ENCODE measurements around the gene NANOG. TPM values are rescaled to one million over a fixed set of nuclear protein-coding genes. Genes with fewer than 3 reads are reported as not detected.
"Not testable (repeated sequence)": the region's sequence is repeated elsewhere in the genome, so short reads cannot be mapped to it uniquely, and the experiment has no call there.

Gene NANOG
- total RNA-seq, 1 donor from 2014 or later, result not detected

DNA sequence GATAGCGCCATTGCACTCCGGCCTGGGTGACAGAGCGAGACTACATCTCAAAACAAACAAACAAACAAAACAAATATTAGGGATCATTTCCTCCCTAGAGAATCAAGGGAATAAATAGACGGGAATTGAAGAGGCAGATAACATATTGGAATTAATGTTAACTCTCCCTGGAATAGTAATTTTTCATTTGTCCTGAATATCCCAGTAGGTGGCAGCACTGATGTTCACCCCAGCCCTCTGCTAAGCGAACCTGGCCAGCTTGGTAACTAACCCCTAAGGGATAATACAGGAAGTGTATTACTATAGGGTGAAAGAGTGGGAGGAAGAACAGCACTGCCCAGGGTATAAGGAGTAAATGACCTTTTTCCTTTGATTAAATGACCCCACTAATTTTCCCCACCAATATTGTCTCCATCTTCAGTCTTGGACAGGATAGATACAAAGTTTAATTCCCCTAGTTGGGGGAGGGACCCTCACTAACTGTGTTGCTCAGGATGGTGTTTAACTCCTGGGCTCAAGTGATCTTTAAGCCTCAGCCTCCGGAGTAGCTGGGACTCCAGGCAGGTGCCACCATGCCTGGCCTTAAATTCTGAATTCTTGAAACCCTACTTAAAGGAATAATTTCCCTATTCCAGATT, 43.0 kb downstream of the NANOG start:
- no peaks in the 10 kb centered on the region for H3K27me3 Mint-ChIP-seq (ENCODE audit: low read depth)
- no peaks in the 10 kb centered on the region for H3K4me1 Mint-ChIP-seq (ENCODE audit: low read depth)
- no peak overlapping the region for H3K4me3 Mint-ChIP-seq (ENCODE audit: unreplicated experiment)
- H3K27ac Mint-ChIP-seq (ENCODE audit: unreplicated experiment), result no peak overlapping the region
- DNase-seq (ENCODE audit: low spot score), result no peak
- no peaks in the 10 kb centered on the region for H3K9me3 Mint-ChIP-seq (ENCODE audit: low read depth)
- no peaks in the 10 kb centered on the region for H3K36me3 Mint-ChIP-seq (ENCODE audit: low read depth)
- TF ChIP-seq, protein P1, sequence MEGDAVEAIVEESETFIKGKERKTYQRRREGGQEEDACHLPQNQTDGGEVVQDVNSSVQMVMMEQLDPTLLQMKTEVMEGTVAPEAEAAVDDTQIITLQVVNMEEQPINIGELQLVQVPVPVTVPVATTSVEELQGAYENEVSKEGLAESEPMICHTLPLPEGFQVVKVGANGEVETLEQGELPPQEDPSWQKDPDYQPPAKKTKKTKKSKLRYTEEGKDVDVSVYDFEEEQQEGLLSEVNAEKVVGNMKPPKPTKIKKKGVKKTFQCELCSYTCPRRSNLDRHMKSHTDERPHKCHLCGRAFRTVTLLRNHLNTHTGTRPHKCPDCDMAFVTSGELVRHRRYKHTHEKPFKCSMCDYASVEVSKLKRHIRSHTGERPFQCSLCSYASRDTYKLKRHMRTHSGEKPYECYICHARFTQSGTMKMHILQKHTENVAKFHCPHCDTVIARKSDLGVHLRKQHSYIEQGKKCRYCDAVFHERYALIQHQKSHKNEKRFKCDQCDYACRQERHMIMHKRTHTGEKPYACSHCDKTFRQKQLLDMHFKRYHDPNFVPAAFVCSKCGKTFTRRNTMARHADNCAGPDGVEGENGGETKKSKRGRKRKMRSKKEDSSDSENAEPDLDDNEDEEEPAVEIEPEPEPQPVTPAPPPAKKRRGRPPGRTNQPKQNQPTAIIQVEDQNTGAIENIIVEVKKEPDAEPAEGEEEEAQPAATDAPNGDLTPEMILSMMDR (IDR thresholded peaks at IDR 0.05), result peak; percentile 83

- not testable (repeated sequence) for H3K4me1 Mint-ChIP-seq (ENCODE audit: low read depth); H3K27me3 Mint-ChIP-seq (ENCODE audit: low read depth); H3K9me3 Mint-ChIP-seq (ENCODE audit: low read depth); H3K36me3 Mint-ChIP-seq (ENCODE audit: low read depth); H3K27ac Mint-ChIP-seq (ENCODE audit: unreplicated experiment); DNase-seq (ENCODE audit: low spot score); H3K4me3 Mint-ChIP-seq (ENCODE audit: unreplicated experiment)
Observed at GRCh38 chr12:7833201-7833600, 44.0 kb downstream of the NANOG start.

DNA sequence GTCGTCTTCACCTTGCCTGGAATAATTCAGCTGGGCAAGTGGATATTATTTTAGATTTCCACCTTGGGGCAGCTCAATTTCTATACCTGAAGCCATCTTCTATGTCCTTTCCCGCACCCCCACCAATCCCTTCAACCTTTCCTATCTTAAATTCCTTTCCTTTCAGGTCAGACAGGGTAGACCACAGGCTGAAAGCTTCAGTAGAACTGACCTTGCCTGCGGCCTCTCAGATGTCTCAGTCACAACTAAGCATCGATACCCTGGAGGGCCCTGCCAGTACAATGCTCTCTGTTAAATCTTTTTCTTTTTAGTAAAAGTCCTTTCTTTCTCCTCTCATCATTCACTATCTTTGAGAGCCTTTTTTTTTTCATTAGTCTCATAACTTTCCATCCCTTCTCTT, 44.6 kb downstream of the NANOG start:
- TF ChIP-seq, protein P1 (IDR thresholded peaks at IDR 0.05), result no peak
- H3K4me3 Mint-ChIP-seq (ENCODE audit: unreplicated experiment), result no peak overlapping the region
- H3K4me1 Mint-ChIP-seq (ENCODE audit: low read depth), result no peaks in the 10 kb centered on the region
- H3K27me3 Mint-ChIP-seq (ENCODE audit: low read depth), result no peaks in the 10 kb centered on the region
- H3K36me3 Mint-ChIP-seq (ENCODE audit: low read depth), result no peaks in the 10 kb centered on the region
- no peak overlapping the region for H3K27ac Mint-ChIP-seq (ENCODE audit: unreplicated experiment)
- DNase-seq (ENCODE audit: low spot score), result no peak
- H3K9me3 Mint-ChIP-seq (ENCODE audit: low read depth), result no peaks in the 10 kb centered on the region

DNA sequence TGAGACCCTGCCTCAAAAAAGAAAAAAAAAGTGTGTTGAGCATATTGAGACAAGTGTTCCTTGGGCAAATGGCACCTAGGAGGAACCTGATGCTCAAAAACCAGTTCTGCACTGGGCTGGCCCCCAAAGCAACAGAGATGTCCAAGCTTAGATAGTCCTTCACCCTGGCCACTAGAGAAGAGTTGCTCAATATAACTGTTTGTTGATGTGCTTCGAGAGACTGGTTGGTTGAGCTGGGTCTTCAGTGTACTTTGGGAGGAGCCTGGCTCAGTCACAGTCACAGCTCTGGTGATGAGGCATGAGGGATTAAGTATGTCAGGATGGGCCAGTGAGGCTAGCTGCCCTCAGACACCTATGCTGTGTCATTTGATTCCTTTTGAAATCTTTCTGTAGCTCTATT, 45.5 kb downstream of the NANOG start:
- H3K9me3 Mint-ChIP-seq (ENCODE audit: low read depth), result no peaks in the 10 kb centered on the region
- no peak for DNase-seq (ENCODE audit: low spot score)
- no peaks in the 10 kb centered on the region for H3K36me3 Mint-ChIP-seq (ENCODE audit: low read depth)
- H3K27ac Mint-ChIP-seq (ENCODE audit: unreplicated experiment), result no peak overlapping the region
- no peaks in the 10 kb centered on the region for H3K4me1 Mint-ChIP-seq (ENCODE audit: low read depth)
- H3K4me3 Mint-ChIP-seq (ENCODE audit: unreplicated experiment), result no peak overlapping the region
- H3K27me3 Mint-ChIP-seq (ENCODE audit: low read depth), result no peaks in the 10 kb centered on the region
- TF ChIP-seq, protein P1 (IDR thresholded peaks at IDR 0.05), result no peak

DNA sequence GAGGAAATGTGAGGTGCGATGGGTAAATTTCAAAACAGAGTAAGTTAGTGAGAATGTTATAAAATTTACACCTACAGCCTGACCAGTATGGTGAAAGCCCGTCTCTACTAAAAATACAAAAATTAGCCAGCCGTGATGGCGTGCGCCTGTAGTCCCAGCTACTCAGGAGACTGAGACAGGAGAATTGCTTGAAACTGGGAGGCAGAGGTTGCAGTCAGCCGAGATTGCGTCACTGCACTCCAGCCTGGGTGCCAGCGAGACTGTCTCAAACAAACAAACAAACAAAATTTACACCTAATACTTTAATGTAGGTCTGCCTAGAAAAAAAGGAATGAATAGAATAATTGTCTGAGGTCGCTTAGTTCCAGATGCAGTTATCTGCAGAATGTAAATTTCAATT, 45.9 kb downstream of the NANOG start:
- no peaks in the 10 kb centered on the region for H3K36me3 Mint-ChIP-seq (ENCODE audit: low read depth)
- no peak for DNase-seq (ENCODE audit: low spot score)
- no peaks in the 10 kb centered on the region for H3K9me3 Mint-ChIP-seq (ENCODE audit: low read depth)
- H3K4me3 Mint-ChIP-seq (ENCODE audit: unreplicated experiment), result no peak overlapping the region
- no peak overlapping the region for H3K27ac Mint-ChIP-seq (ENCODE audit: unreplicated experiment)
- no peaks in the 10 kb centered on the region for H3K27me3 Mint-ChIP-seq (ENCODE audit: low read depth)
- no peaks in the 10 kb centered on the region for H3K4me1 Mint-ChIP-seq (ENCODE audit: low read depth)
- TF ChIP-seq, protein P1 (IDR thresholded peaks at IDR 0.05), result no peak

DNA sequence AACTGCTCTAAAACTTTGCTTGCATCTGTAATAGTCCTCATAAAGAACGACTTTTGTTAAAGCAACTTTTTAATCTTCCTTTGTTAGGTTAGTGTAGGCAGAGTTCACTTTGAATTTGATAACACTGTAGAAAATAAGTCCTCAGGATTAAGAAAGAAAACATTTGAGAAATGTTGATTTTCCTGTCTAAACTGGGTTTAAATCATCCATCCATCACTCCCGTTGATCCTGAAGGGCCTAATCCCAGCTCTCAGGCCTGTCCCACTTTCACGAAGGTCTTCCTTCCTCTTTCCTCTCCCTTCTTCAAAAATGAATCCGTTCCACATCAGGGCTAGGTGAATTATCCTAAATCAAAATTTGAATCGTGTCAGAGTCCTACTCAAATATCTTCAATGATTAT, 46.6 kb downstream of the NANOG start:
- Mint-ChIP-seq H3K4me3 (ENCODE audit: unreplicated experiment) (no peak overlapping the region), H3K27me3 (ENCODE audit: low read depth) (no peaks in the 10 kb centered on the region), H3K9me3 (ENCODE audit: low read depth) (no peaks in the 10 kb centered on the region), H3K4me1 (ENCODE audit: low read depth) (no peaks in the 10 kb centered on the region), H3K27ac (ENCODE audit: unreplicated experiment) (no peak overlapping the region), H3K36me3 (ENCODE audit: low read depth) (no peaks in the 10 kb centered on the region)
- TF ChIP-seq, protein P1 (IDR thresholded peaks at IDR 0.05), result no peak
- no peak for DNase-seq (ENCODE audit: low spot score)

All from chondrocyte (in vitro differentiated cells).